ENCODE data around the gene BCDIN3D.
"Not testable (repeated sequence)": the region's sequence is repeated elsewhere in the genome, so short reads cannot be mapped to it uniquely, and the experiment has no call there.

Gene BCDIN3D

DNA sequence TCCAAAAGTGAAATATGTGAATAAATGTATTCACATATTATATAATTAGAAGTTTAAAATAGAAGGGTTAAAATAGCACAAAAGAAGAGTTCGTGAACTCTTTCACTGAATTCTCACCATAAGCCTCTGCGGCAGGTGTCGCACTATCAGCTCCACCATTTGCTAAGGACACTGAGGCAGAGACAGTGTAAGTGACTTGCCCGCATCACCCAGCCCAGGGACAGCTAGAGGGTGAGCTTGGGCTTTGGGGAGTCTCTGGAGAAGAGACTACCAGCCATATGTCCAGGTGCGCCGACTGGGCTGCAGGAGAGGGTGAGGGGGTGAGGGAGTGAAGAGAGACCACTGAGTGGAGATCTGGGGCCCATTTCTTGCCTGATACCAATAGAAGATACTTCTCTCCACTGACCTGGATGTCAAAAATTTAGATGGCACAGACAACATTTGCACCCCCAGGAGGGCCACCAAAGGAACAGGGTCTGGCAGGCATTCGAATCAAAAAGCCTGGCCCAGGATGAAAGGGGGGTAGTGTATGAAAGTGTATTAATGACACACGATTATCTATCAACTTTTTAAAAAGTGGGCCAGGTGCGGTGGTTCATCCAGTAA, 32.3 kb upstream of the BCDIN3D start:
- peak; percentile 40 for DNase-seq

GRCh38 chr12:49874142-49874897, 31.4 kb upstream of the BCDIN3D start:
- peak; percentile 54 for DNase-seq

- DNase-seq, result peak; percentile 35
These were observed 30.5 kb upstream of the BCDIN3D start for GRCh38 chr12:49873361-49873934.

- peak; percentile 44 for DNase-seq
These were observed 29.9 kb upstream of the BCDIN3D start for GRCh38 chr12:49872781-49873181.

DNA sequence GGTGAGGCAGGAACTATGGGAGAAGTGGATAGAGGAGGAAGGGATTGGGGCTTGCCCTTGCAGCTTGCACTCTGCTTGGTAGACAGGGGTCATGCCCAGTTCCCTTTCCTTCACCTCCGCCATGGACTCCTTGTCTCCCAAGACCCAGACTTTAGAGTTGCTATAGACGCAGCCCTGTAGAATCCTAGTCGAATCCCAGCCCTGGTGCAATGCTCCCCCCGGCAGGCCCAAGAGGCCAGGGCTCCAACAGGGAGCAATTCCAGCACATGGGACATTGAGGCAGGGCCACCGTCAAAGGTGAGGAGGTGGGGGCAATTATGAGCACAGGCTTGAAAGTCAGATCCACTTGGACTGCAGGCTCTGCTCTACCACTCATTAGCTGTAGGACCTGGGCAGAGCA, 29.5 kb upstream of the BCDIN3D start:
- peak; percentile 48 for DNase-seq

DNA sequence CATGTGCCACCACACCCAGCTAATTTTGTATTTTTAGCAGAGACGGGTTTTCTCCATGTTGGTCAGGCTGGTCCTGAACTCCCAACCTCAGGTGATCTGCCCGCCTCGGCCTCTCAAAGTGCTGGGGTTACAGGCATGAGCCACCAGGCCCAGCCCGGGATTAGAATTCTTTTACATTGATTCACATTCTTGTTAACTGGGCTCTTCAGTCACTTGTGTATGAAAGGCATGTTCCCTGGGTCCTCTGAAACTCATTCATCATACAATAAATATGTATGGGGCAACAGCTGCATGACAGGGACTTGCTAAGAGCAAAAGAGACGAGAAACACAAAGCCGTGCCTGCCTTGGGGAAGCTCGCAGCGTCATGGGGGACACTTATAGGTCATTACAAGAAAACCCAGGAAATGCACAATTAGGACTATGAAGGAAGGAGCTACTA, 28.9 kb upstream of the BCDIN3D start:
- peak; percentile 58 for DNase-seq

GRCh38 chr12:49871263-49871561, 28.3 kb upstream of the BCDIN3D start:
- peak; percentile 79 for DNase-seq

GRCh38 chr12:49870501-49871262, 27.8 kb upstream of the BCDIN3D start:
- no peak for DNase-seq

DNA sequence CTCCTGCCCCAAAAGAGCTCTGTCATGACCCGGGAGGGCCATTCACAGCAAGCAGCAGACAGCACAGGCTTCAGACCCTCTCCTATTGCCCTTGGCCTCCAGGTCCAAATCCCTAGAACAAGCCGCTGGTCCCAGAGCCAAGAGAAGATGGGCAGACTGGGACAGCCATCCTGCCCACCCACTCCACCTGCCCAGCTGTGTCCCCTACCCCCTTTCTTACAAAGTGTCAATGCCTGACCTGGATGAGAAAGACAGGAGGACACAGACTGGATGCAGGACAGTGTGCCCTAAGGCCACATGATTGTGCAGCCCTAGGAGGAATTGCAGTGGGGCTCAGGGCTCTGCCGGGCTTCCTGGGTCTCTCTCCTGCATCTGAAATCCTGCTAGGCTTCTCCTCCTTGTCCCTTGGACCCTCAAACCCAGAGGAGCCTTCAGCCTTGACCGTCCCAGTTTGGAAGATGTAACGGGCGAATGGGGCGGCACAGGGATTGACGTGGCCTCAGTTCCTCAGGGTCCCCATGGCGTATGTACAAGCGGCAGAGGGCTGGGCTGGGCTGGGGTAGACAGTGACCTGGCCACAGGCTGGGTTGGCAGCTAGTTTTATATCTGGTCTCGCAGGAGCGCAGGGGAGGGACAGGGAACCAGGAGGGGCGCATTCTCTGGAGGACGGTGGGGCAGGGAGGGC, 27.1 kb upstream of the BCDIN3D start:
- DNase-seq, result peak; percentile 56

DNA sequence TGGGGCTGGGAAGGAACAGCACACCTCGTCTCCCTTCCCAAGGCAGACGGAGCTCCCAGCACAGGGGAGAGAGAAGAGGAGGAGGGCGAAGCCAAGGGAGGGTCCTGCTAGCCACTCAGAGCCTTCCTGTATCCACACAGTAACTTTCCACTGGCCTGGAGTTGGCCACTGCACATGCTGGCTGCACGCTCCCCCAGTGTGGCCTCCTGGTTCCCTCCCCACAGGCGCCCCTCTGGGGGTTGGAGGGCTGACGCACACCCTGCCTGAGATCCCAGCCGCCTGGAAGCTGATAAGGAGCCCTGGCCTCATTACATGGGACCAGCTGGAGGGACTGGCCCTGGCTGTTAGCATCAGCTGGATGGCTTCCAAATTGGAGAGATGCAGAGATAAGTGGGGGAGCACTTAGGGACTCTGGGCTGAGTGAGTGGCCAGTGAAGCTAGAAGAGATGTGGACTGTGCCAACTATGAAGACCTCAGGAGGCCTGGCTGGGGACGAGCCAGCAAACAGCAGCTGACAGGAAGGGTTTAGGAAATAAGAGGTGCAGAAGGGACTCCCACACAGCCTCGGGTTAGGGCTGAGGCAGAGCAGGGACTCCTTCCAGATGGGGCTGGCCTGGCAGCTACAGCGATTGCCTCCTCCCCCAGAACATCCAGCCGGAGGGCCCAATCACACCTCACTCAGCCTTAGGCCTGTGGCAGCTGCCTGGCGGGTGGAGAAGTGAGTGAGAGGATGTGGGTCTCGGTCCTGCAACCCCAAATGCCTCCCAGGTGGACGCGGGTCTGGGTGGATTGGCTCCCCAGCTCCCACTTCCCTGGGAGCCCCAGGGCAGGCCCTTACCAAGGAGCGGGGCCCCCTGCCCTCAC, 26.3 kb upstream of the BCDIN3D start:
- peak; percentile 98 for DNase-seq

- peak; percentile 52 for DNase-seq
These were observed 25.5 kb upstream of the BCDIN3D start for GRCh38 chr12:49868449-49868848.

- DNase-seq, result peak; percentile 59
These were observed 24.9 kb upstream of the BCDIN3D start for GRCh38 chr12:49867570-49868341.

DNA sequence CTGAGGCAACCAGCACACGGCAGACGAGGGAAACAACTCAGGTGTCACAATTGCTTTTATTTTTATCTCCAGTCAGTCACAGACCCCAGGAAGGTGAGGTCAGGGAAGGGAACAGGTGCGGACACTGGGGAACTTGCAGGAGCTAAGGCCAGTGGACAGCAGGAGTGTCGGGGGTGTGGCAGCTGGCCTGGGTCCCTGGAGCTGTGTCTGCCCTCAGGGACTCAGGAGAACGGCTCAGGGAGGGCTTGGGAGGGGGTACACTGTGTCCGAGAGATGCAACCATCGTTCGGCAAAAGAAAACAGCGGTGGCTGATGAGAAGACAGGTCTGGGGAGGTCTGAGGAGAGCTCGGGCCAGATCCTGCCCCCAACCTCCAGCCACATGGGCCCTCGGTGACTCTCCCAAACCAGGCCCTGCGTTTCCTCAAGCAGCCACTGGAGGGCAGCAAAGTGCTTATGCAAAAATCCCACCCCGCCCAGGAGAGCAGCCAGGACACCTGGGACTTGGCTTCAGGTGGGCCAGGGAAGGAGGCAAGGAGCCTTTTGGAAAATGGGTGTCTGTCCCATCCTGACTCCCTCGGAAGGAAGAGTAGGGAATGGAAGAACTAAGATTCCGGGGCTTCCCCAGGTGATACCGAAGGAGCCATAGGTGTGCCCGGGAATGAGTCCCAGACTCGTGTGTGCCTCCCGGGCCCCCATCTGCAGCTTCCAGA, 24.1 kb upstream of the BCDIN3D start:
- DNase-seq, result peak; percentile 91

DNA sequence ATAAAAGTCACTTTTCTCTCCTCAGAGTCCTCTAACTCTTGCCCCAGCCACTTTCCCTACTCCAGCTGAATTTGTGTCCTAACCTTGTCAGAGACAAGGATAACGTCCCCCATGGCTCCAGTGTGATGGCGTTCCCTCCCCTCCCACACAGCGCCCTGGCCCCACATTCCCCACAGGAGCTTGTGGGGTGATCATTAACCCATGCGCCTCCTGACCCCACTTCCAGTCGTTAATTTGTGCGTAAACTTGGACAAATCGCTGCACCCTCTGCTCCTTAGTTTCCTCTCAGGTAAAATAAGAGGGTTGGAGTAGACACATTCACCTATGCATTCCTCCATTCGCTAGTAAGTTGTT, 22.9 kb upstream of the BCDIN3D start:
- DNase-seq, result peak; percentile 42

- peak; percentile 49 for DNase-seq
These were observed 22.3 kb upstream of the BCDIN3D start for GRCh38 chr12:49865109-49865781.

GRCh38 chr12:49864798-49865090, 21.8 kb upstream of the BCDIN3D start:
- DNase-seq, result no peak

DNA sequence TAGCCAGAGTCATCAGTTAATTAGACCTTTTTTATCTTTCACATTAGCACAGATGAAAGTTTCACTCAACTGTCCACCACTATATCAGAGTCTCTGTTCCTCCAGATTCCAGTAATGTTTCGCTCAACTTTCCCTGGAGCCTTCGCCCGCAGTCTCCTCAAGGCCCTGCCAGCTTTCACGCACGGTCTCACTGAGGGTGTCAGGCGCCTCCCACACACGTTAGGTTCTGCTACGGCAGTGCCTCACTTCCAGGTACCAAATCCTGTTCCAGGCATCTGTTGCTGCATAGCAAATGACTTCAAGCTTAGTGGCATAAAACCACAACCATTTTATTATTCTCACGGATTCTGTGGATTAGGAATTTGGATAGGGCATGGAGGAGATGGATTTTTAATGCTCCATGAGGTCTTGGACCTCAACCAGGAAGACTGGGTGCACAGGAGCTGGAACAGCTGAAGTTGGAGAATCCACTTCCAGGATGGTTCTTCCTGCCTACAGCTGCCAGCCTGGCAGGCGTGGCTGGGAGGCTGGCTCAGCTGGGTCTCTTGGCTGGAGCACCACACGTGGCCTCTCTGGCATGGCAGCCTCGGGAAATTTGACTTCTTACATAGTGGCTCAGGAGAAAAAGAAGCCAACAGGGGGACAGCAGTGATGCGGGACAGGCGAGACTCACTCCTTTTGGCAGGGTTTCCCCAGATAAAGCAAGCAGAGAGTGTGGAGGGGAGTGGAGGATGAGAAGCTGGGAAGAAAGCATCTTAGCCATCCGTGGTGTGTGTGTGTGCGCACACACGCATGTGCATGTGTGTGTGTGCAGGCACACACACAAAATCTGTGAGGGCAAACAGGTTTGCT, 21.3 kb upstream of the BCDIN3D start:
- DNase-seq, result peak; percentile 48

DNA sequence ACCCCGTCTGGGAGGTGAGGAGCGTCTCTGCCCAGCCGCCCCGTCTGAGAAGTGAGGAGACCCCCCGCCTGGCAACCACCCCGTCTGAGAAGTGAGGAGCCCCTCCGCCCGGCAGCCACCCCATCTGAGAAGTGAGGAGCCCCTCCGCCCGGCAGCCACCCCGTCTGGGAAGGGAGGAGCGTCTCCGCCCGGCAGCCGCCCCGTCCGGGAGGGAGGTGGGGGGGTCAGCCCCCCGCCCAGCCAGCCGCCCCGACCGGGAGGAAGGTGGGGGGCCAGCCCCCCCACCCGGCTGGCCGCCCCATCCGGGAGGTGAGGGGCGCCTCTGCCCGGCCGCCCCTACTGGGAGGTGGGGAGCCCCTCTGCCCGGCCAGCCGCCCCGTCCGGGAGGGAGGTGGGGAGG, 18.0 kb upstream of the BCDIN3D start:
- not testable (repeated sequence) for DNase-seq

GRCh38 chr12:49855890-49856289, 13.0 kb upstream of the BCDIN3D start:
- DNase-seq, result not testable (repeated sequence)

All from islet precursor cell (in vitro differentiated cells).